Mucosa of descending colon (tissue), 3 donors: ENCODE data around the gene ABCA9. TPM values are rescaled to one million over a fixed set of nuclear protein-coding genes. Genes with fewer than 3 reads are reported as not detected.

Experiments
- ATAC-seq: fragments of 200-7000 bp; cut with Tn5 transposase; one replicate; pipeline ENCODE4 v1.9.1; 2020; ENCODE audit warnings: mild to moderate bottlenecking, moderate library complexity
- DNase-seq, 3 donors: peaks; one replicate each; pipeline ENCODE4 v3.0.0-alpha.2; 2020
- H3K36me3 ChIP-seq: fragments of 200-600 bp; one replicate; pipeline ENCODE4 v1.8.0; 2021; ENCODE audit warnings: low read depth, mild to moderate bottlenecking
- H3K4me1 ChIP-seq: fragments of 200-600 bp; one replicate; pipeline ENCODE4 v1.8.0; 2021; ENCODE audit warnings: low read depth, mild to moderate bottlenecking
- H3K4me3 ChIP-seq: fragments of 200-600 bp; one replicate; pipeline ENCODE4 v1.8.0; 2021; ENCODE audit warnings: mild to moderate bottlenecking
- H3K9me3 ChIP-seq: fragments of 200-600 bp; one replicate; pipeline ENCODE4 v1.8.0; 2021; ENCODE audit warnings: mild to moderate bottlenecking
- CTCF ChIP-seq: fragments of 200-600 bp; IDR thresholded peaks from one replicate; pipeline ENCODE4 v1.8.0; 2022; ENCODE audit warnings: antibody characterized with exemption, mild to moderate bottlenecking
- intact Hi-C, 2 donors: fragments of 100-400 bp; cut with DNase I in 1 of 2; cut with micrococcal nuclease in 1 of 2; formaldehyde crosslinking; loops; one replicate each; pipeline versions ENCODE4 v1.11.0 to v1.11.1; 2022; cut with DNase I, micrococcal nuclease
- total RNA-seq, 3 donors: library from RNA; stranded (reverse); fragmentation: NEBNext Ultra II Directional in 2 of 3; extraction: Animal tissue kit (Norgen Biotek cat#: 25700) in 2 of 3; gene quantifications; one replicate each; pipeline versions ENCODE4 v1.2.1 to v1.2.4, GENCODE V29; 2021 to 2023
- donor health status: DM: no; HTN: no; CAD: no; lungs with moderate emphysema.
- donor health status: DM: no; HTN: no; CAD: no.
- donor health status: DM: no; HTN: yes; CAD: no.

ABCA9 gene
- total RNA-seq, 3 donors from 2014 or later, result 2.0 to 20.0 (median 3.6) TPM

- Histone ChIP-seq H3K9me3 (no peaks in the 10 kb centered on the region), H3K4me3 (no peak overlapping the region), H3K36me3 (no peaks in the 10 kb centered on the region), H3K4me1 (no peaks in the 10 kb centered on the region)
- DNase-seq (no peak), ATAC-seq (no peak)
- TF ChIP-seq CTCF, result no peak
- intact Hi-C loops, result no loop called here
Observed at GRCh38 chr17:69093995-69094394, 33.3 kb upstream of the ABCA9 start.

- ATAC-seq (no peak), DNase-seq (no peak)
- Histone ChIP-seq H3K36me3 (no peaks in the 10 kb centered on the region), H3K4me1 (no peaks in the 10 kb centered on the region), H3K9me3 (no peaks in the 10 kb centered on the region), H3K4me3 (no peak overlapping the region)
- intact Hi-C loops, result no loop called here
- TF ChIP-seq CTCF, result no peak
Observed at GRCh38 chr17:69093279-69093789, 32.6 kb upstream of the ABCA9 start.

GRCh38 chr17:69090365-69090764 is 29.6 kb upstream of the ABCA9 start:
- Histone ChIP-seq H3K9me3 (no peaks in the 10 kb centered on the region), H3K36me3 (no peaks in the 10 kb centered on the region), H3K4me3 (no peak overlapping the region), H3K4me1 (no peaks in the 10 kb centered on the region)
- DNase-seq, result no peak
- ATAC-seq, result no peak
- intact Hi-C loops, result no loop called here
- TF ChIP-seq CTCF, result no peak

- H3K9me3 ChIP-seq, result no peaks in the 10 kb centered on the region
- no peak for ATAC-seq
- no peak overlapping the region for H3K4me3 ChIP-seq
- TF ChIP-seq CTCF, result no peak
- intact Hi-C loops, result no loop called here
- no peaks in the 10 kb centered on the region for H3K36me3 ChIP-seq
- DNase-seq, result no peak
- H3K4me1 ChIP-seq, result no peaks in the 10 kb centered on the region
Observed at GRCh38 chr17:69088643-69089200, 28.0 kb upstream of the ABCA9 start.

GRCh38 chr17:69086641-69087040 is 25.9 kb upstream of the ABCA9 start:
- Histone ChIP-seq H3K4me3 (no peak overlapping the region), H3K4me1 (no peaks in the 10 kb centered on the region), H3K36me3 (no peaks in the 10 kb centered on the region), H3K9me3 (no peaks in the 10 kb centered on the region)
- ATAC-seq (no peak), DNase-seq (no peak)
- intact Hi-C loops, result no loop called here
- no peak for TF ChIP-seq CTCF

- intact Hi-C loops, result no loop called here
- Histone ChIP-seq H3K4me3 (no peak overlapping the region), H3K4me1 (no peaks in the 10 kb centered on the region), H3K9me3 (no peaks in the 10 kb centered on the region), H3K36me3 (no peaks in the 10 kb centered on the region)
- ATAC-seq (no peak), DNase-seq (peak in 2 of 3 donors; percentile 9 to 41)
- no peak for TF ChIP-seq CTCF
Observed at GRCh38 chr17:69084911-69085310, 24.2 kb upstream of the ABCA9 start.
